ENCODE results near the gene TSPYL4. TPM values are rescaled to one million over a fixed set of nuclear protein-coding genes. Genes with fewer than 3 reads are reported as not detected.

The TSPYL4 gene
- total RNA-seq, 1 experiment from 2014 or later, result 5.4 TPM

DNA sequence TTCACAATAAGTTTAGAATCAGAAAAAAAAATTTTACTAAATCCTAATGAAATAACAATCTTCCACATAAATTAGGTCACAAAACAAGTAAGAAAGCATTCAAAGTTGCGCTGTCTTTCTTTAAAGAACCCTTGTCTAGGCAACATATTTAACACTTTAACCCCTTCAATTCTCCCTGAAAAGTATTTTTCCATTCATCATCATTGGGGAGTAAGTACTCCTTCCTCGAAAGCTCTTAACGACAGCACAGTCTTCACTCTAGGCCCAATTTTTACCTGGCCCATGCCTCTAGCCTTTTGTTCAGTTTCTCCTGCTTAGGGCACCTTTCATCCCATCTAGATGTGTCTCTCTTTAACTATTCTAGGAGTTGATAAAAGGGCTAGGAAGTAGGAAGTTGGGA lies 23.2 kb upstream of the TSPYL4 start (continued):
- no peak for TF ChIP-seq ELF1 (IDR thresholded peaks at IDR 0.05; ENCODE audit: borderline replicate concordance, low read depth)
- TF ChIP-seq, protein P1, sequence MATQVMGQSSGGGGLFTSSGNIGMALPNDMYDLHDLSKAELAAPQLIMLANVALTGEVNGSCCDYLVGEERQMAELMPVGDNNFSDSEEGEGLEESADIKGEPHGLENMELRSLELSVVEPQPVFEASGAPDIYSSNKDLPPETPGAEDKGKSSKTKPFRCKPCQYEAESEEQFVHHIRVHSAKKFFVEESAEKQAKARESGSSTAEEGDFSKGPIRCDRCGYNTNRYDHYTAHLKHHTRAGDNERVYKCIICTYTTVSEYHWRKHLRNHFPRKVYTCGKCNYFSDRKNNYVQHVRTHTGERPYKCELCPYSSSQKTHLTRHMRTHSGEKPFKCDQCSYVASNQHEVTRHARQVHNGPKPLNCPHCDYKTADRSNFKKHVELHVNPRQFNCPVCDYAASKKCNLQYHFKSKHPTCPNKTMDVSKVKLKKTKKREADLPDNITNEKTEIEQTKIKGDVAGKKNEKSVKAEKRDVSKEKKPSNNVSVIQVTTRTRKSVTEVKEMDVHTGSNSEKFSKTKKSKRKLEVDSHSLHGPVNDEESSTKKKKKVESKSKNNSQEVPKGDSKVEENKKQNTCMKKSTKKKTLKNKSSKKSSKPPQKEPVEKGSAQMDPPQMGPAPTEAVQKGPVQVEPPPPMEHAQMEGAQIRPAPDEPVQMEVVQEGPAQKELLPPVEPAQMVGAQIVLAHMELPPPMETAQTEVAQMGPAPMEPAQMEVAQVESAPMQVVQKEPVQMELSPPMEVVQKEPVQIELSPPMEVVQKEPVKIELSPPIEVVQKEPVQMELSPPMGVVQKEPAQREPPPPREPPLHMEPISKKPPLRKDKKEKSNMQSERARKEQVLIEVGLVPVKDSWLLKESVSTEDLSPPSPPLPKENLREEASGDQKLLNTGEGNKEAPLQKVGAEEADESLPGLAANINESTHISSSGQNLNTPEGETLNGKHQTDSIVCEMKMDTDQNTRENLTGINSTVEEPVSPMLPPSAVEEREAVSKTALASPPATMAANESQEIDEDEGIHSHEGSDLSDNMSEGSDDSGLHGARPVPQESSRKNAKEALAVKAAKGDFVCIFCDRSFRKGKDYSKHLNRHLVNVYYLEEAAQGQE (IDR thresholded peaks at IDR 0.05; ENCODE audit: low read depth), result no peak
- TF ChIP-seq FOSL1 (IDR thresholded peaks at IDR 0.05; ENCODE audit: low read depth), result no peak
- TF ChIP-seq JUND (IDR thresholded peaks at IDR 0.05), result no peak
- no peak for TF ChIP-seq SRF (IDR thresholded peaks at IDR 0.05; ENCODE audit: low read depth)
- TF ChIP-seq CBX3 (IDR thresholded peaks at IDR 0.05; ENCODE audit: low read depth), result no peak
- TF ChIP-seq ZNF274 (IDR thresholded peaks at IDR 0.05; ENCODE audit: low read depth, low read length), result no peak
- TF ChIP-seq SIN3A (IDR thresholded peaks at IDR 0.05; ENCODE audit: low read depth), result no peak
- no peak for TF ChIP-seq EGR1 (IDR thresholded peaks at IDR 0.05; ENCODE audit: low read depth)
- TF ChIP-seq EZH2 (IDR thresholded peaks at IDR 0.05), result no peak
- no peak for TF ChIP-seq RAD21 (IDR thresholded peaks at IDR 0.05; ENCODE audit: low read depth)

DNA sequence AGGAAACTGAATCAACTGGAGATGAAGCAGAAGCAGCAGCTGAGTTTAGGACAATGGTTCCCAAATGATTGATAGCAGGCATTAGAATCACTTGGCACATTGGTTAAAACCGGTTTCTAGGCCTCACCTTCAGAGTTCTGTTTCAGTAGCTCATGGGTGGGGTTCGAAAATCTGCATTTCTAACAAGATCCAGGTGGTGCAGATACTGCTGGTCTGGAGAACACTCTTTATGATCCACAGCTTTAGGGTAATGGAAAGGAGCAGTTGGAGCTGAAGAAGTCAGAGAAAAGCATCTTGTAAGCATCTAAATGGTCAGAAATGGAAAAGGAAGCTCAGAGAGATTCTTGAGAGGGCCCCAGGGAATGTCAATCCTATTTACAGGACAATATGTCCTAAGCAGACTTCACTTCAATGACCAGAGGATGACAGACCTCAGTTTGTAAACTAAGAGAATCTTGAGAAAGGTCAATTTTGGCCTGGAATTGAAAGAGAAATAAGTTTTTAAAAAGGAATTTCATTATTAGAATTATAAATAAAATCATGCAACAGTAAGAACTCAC lies 17.4 kb upstream of the TSPYL4 start:
- TF ChIP-seq SP1 (IDR thresholded peaks at IDR 0.05; ENCODE audit: low read depth) (no peak), TCF7L2 (IDR thresholded peaks at IDR 0.05; ENCODE audit: borderline replicate concordance, extremely low read depth, insufficient read depth, insufficient read length) (no peak), ZNF274 (IDR thresholded peaks at IDR 0.05; ENCODE audit: low read depth, low read length) (no peak), CEBPB (IDR thresholded peaks at IDR 0.05; ENCODE audit: low read depth) (no peak), RAD21 (IDR thresholded peaks at IDR 0.05; ENCODE audit: low read depth) (no peak), POLR2AphosphoS5 (IDR thresholded peaks at IDR 0.05; ENCODE audit: low read depth, low read length) (no peak)
- TF ChIP-seq, protein P2, sequence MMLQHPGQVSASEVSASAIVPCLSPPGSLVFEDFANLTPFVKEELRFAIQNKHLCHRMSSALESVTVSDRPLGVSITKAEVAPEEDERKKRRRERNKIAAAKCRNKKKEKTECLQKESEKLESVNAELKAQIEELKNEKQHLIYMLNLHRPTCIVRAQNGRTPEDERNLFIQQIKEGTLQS (IDR thresholded peaks at IDR 0.05), result no peak
- H3K27ac ChIP-seq (ENCODE audit: low read depth, low read length), result no peak overlapping the region
- H3K4me3 ChIP-seq (replicated peaks in 1 of 2; ENCODE audit: low read depth in 1 of 2, low read length in 2 of 2), result no peak overlapping the region
- no peaks in the 10 kb centered on the region for H3K9me3 ChIP-seq (ENCODE audit: control insufficient read depth in 1 of 2, insufficient read depth in 1 of 2, low read depth in 1 of 2, low read length in 2 of 2)
- DNase-seq (ENCODE audit: low read depth, low spot score) (no peak), ATAC-seq (no peak)
- no peaks in the 10 kb centered on the region for H4K20me1 ChIP-seq (ENCODE audit: insufficient read depth)
- H3K36me3 ChIP-seq (ENCODE audit: control insufficient read depth in 1 of 2, insufficient read depth in 2 of 2, low read length in 2 of 2), result 0 out of 4 replicates have a peak, but pooled peaks cover 0 to 2% of the 10 kb centered on the region in 2 experiments
- H3K27me3 ChIP-seq (ENCODE audit: insufficient read depth, low read length), result no peaks in the 10 kb centered on the region
- ChIA-PET RAD21 (ENCODE audit: low non-redundant PET in 1 of 2, low total read pairs in 2 of 2, uncharacterized antibody in 2 of 2, unreplicated experiment in 2 of 2) (no interaction called here), CTCF (interaction anchor here (3.3 kb wide), 1 partner anchor 17 kb away, joined by 20 read pairs; no protein-coding TSS in a partner anchor), POLR2A (interaction anchor here (1.2 kb wide), 1 partner anchor 17 kb away, joined by 3 read pairs; the partner anchor contains the start of gene TSPYL4)
- H3K79me2 ChIP-seq (ENCODE audit: insufficient read depth, low read length), result peaks cover 10% of the 10 kb centered on the region
- no peak overlapping the region for H3K9ac ChIP-seq (ENCODE audit: low read length)
- no peak overlapping the region for H3K4me2 ChIP-seq (ENCODE audit: low read length)
- no peaks in the 10 kb centered on the region for H3K4me1 ChIP-seq (ENCODE audit: control insufficient read depth in 1 of 2, insufficient read depth in 2 of 2, low read length in 2 of 2)
- intact Hi-C loops (cut with micrococcal nuclease), result no loop called here
- no peaks in the 10 kb centered on the region for H3K9me2 ChIP-seq (ENCODE audit: insufficient read depth)
- no peak overlapping the region for H2AFZ ChIP-seq (ENCODE audit: low read depth, low read length, poor library complexity, severe bottlenecking)
- no TSS peak for BruUV-seq (replicated peaks)

Measured in HCT116 (cell line).